H1 (cell line): ENCODE measurements around the gene C1orf116. TPM values are rescaled to one million over a fixed set of nuclear protein-coding genes. Genes with fewer than 3 reads are reported as not detected.

Experiments used
- CTCF ChIA-PET: fragments of 300-600 bp; sonication (Branson Sonifier 250); formaldehyde crosslinking; loops from one replicate; lab custom pipeline; 2021; ENCODE audit not compliant: partially characterized antibody; lab: Charles Lee
- POLR2A ChIA-PET: fragments of 300-600 bp; sonication (Branson Sonifier 250); formaldehyde crosslinking; loops from one replicate; lab custom pipeline; 2021; ENCODE audit warnings: inconsistent platforms; ENCODE audit not compliant: partially characterized antibody; lab: Charles Lee
- DNase-seq, 2 experiments: peaks; one replicate each; pipeline versions ENCODE4 v3.0.0 to v3.0.0-alpha.2; 2010 to 2022; ENCODE audit warnings: low spot score in 2 of 2, low read depth in 1 of 2, mixed read lengths in 1 of 2
- FAIRE-seq: peaks from 2 replicates; lab custom pipeline; 2011; peaks lifted over from hg19 to GRCh38; lab: Jason Lieb, UNC
- H2AFZ ChIP-seq: 2 replicates; pipeline ENCODE4 v1.8.1; 2012; ENCODE audit warnings: low read length, inconsistent platforms
- H2AK5ac ChIP-seq: 2 replicates; pipeline ENCODE4 v1.6.1; 2013; ENCODE audit warnings: low read depth, low read length
- H2BK120ac ChIP-seq: replicated peaks from 2 replicates; pipeline ENCODE3; 2013; ENCODE audit warnings: low read depth, low read length, inconsistent platforms
- H2BK12ac ChIP-seq: 2 replicates; pipeline ENCODE4 v1.6.1; 2013; ENCODE audit warnings: low read depth, low read length
- H2BK15ac ChIP-seq: 2 replicates; pipeline ENCODE4 v1.6.1; 2013; ENCODE audit warnings: low read length
- H2BK20ac ChIP-seq: 2 replicates; pipeline ENCODE4 v1.6.1; 2013; ENCODE audit warnings: low read length
- H2BK5ac ChIP-seq: 2 replicates; pipeline ENCODE4 v1.6.1; 2013; ENCODE audit warnings: low read depth, low read length
- H3K14ac ChIP-seq: 2 replicates; pipeline ENCODE4 v1.6.1; 2013; ENCODE audit warnings: inconsistent platforms; ENCODE audit not compliant: insufficient read length
- H3K18ac ChIP-seq: 2 replicates; pipeline ENCODE4 v1.6.1; 2013; ENCODE audit warnings: low read length; ENCODE audit errors: extremely low read depth
- H3K23ac ChIP-seq: 2 replicates; pipeline ENCODE4 v1.6.1; 2013; ENCODE audit warnings: inconsistent platforms; ENCODE audit not compliant: insufficient read length
- H3K23me2 ChIP-seq: 2 replicates; pipeline ENCODE4 v1.6.1; 2013; ENCODE audit warnings: low read depth, low read length
- H3K27ac ChIP-seq: 2 replicates; pipeline ENCODE4 v1.6.1; 2011; ENCODE audit warnings: low read depth, low read length, inconsistent platforms
- H3K27me3 ChIP-seq, 4 experiments: replicated peaks in 1 of 4; 1 replicate in 1 of 4; 2 replicates in 3 of 4; pipeline versions ENCODE4 v1.6.1 to v1.8.1; 2011 to 2013; ENCODE audit warnings: low read length in 3 of 4, mild to moderate bottlenecking in 3 of 4, inconsistent platforms in 2 of 4, mixed read lengths in 2 of 4, moderate library complexity in 1 of 4; ENCODE audit not compliant: control insufficient read depth in 3 of 4, insufficient read depth in 3 of 4; ENCODE audit errors: extremely low read depth in 1 of 4
- H3K36me3 ChIP-seq, 4 experiments: 2 replicates each; pipeline versions ENCODE4 v1.6.1 to v1.8.1; 2011 to 2013; ENCODE audit warnings: mild to moderate bottlenecking in 4 of 4, low read length in 3 of 4, moderate library complexity in 2 of 4, control low read depth in 1 of 4, inconsistent platforms in 1 of 4; ENCODE audit not compliant: insufficient read depth in 4 of 4, control insufficient read depth in 2 of 4
- H3K4ac ChIP-seq: replicated peaks from 2 replicates; pipeline ENCODE3; 2013; ENCODE audit warnings: low read length, low read depth, mixed read lengths, inconsistent platforms; ENCODE audit not compliant: insufficient read length
- H3K4me1 ChIP-seq, 4 experiments: replicated peaks in 1 of 4; 1 replicate in 1 of 4; 2 replicates in 3 of 4; pipeline versions ENCODE4 v1.6.1 to v1.8.1; 2011 to 2013; ENCODE audit warnings: low read length in 3 of 4, inconsistent platforms in 2 of 4, mixed read lengths in 1 of 4; ENCODE audit not compliant: insufficient read depth in 4 of 4, control insufficient read depth in 3 of 4
- H3K4me2 ChIP-seq, 2 experiments: 2 replicates each; pipeline versions ENCODE4 v1.6.1 to v1.8.1; 2011 to 2013; ENCODE audit warnings: low read depth in 2 of 2, low read length in 2 of 2, control low read depth in 1 of 2, inconsistent platforms in 1 of 2, mild to moderate bottlenecking in 1 of 2; ENCODE audit not compliant: insufficient read depth in 1 of 2
- H3K4me3 ChIP-seq, 4 experiments: fragments of 200-600, 300-600 bp in 1 of 4; sonication (generic), shearing (Covaris generic), sonication (Bioruptor Twin) in 1 of 4; 2 replicates each; pipeline versions ENCODE4 v1.5.1 to v1.8.1; 2011 to 2016; ENCODE audit warnings: low read length in 4 of 4, low read depth in 3 of 4, control low read depth in 2 of 4, inconsistent platforms in 2 of 4, mild to moderate bottlenecking in 2 of 4, mixed read lengths in 1 of 4, moderate library complexity in 1 of 4; ENCODE audit not compliant: insufficient read depth in 2 of 4; ENCODE audit errors: extremely low read depth in 1 of 4
- H3K56ac ChIP-seq: replicated peaks from 2 replicates; pipeline ENCODE3; 2013; ENCODE audit warnings: low read depth, mild to moderate bottlenecking, mixed read lengths, low read length, inconsistent platforms; ENCODE audit not compliant: insufficient read length
- H3K79me1 ChIP-seq: 2 replicates; pipeline ENCODE4 v1.6.1; 2013; ENCODE audit warnings: low read depth, low read length, control low read depth
- H3K79me2 ChIP-seq, 2 experiments: 2 replicates each; pipeline versions ENCODE4 v1.6.1 to v1.8.1; 2012 to 2013; ENCODE audit warnings: low read length in 2 of 2, mild to moderate bottlenecking in 2 of 2, inconsistent platforms in 1 of 2; ENCODE audit not compliant: insufficient read depth in 2 of 2, control insufficient read depth in 1 of 2
- H3K9ac ChIP-seq, 4 experiments: replicated peaks in 1 of 4; 1 replicate in 1 of 4; 2 replicates in 3 of 4; pipeline versions ENCODE4 v1.6.1 to v1.8.1; 2011 to 2013; ENCODE audit warnings: low read depth in 3 of 4, low read length in 3 of 4, control low read depth in 2 of 4, mild to moderate bottlenecking in 2 of 4, moderate library complexity in 2 of 4, inconsistent platforms in 1 of 4; ENCODE audit errors: extremely low read depth in 1 of 4
- H3K9me3 ChIP-seq, 2 experiments: 2 replicates each; pipeline versions ENCODE4 v1.6.1 to v1.8.1; 2012 to 2013; ENCODE audit warnings: mild to moderate bottlenecking in 2 of 2, moderate library complexity in 2 of 2, control low read depth in 1 of 2, inconsistent platforms in 1 of 2, low read depth in 1 of 2, low read length in 1 of 2, mixed read lengths in 1 of 2; ENCODE audit not compliant: insufficient read depth in 2 of 2
- H4K20me1 ChIP-seq, 2 experiments: replicated peaks in 1 of 2; 2 replicates each; pipeline versions ENCODE3 to v1.8.1; 2011 to 2013; ENCODE audit warnings: inconsistent platforms in 2 of 2, low read length in 2 of 2, mild to moderate bottlenecking in 1 of 2; ENCODE audit not compliant: insufficient read depth in 2 of 2, control insufficient read depth in 1 of 2
- H4K5ac ChIP-seq: 2 replicates; pipeline ENCODE4 v1.6.1; 2013; ENCODE audit warnings: low read length, low read depth, mixed read lengths, inconsistent platforms; ENCODE audit not compliant: insufficient read length
- H4K8ac ChIP-seq: 2 replicates; pipeline ENCODE4 v1.8.0; 2013; ENCODE audit warnings: mild to moderate bottlenecking, moderate library complexity, low read length, inconsistent platforms; ENCODE audit not compliant: insufficient read depth; ENCODE audit errors: extremely low read depth
- H4K91ac ChIP-seq: replicated peaks from 2 replicates; pipeline ENCODE3; 2013; ENCODE audit warnings: low read length, mixed read lengths, inconsistent platforms; ENCODE audit not compliant: insufficient read length
- BRCA1 ChIP-seq: IDR thresholded peaks from 2 replicates; pipeline ENCODE4 v1.6.1; 2012; ENCODE audit warnings: low read depth, low read length, improper control_type of control experiment
- CBX5 ChIP-seq: fragments of 300-800, 300-1000 bp; sonication (generic); IDR thresholded peaks from 2 replicates; pipeline ENCODE4 v1.7.1; 2016; ENCODE audit warnings: antibody characterized with exemption, low read length, low read depth
- CREB1 ChIP-seq: IDR thresholded peaks from 2 replicates; pipeline ENCODE4 v1.6.1; 2012; ENCODE audit warnings: inconsistent platforms
- EZH2 ChIP-seq: fragments of 200-600 bp; sonication (generic); IDR thresholded peaks from 2 replicates; pipeline ENCODE4 v1.7.1; 2012; ENCODE audit warnings: low read depth, mild to moderate bottlenecking, moderate library complexity, low read length, inconsistent platforms; ENCODE audit not compliant: severe bottlenecking
- RAD21 ChIP-seq, 2 experiments: IDR thresholded peaks in 1 of 2; conservative IDR thresholded peaks in 1 of 2; 2 replicates each; pipeline ENCODE4 v1.6.1; 2011; ENCODE audit warnings: low read depth in 2 of 2, low read length in 2 of 2, improper control_type of control experiment in 1 of 2, inconsistent platforms in 1 of 2, mild to moderate bottlenecking in 1 of 2, moderate library complexity in 1 of 2
- RNF2 ChIP-seq: fragments of 200-900, 300-1000 bp; sonication (generic); IDR thresholded peaks from 2 replicates; pipeline ENCODE4 v1.7.1; 2016; ENCODE audit warnings: borderline replicate concordance, low read depth, mild to moderate bottlenecking, antibody characterized with exemption, low read length; ENCODE audit not compliant: poor library complexity, severe bottlenecking; ENCODE audit errors: missing control alignments
- TBP ChIP-seq: IDR thresholded peaks from 2 replicates; pipeline ENCODE4 v1.6.1; 2011; ENCODE audit warnings: low read depth, low read length, improper control_type of control experiment
- USF2 ChIP-seq: IDR thresholded peaks from 2 replicates; pipeline ENCODE4 v1.6.1; 2011; ENCODE audit warnings: low read length, improper control_type of control experiment
- WGBS, 2 experiments: shearing (Covaris generic) in 1 of 2; methylation state at CpG; one replicate each; pipeline versions ENCODE4 v1.1.6 to v1.1.7; 2013 to 2015; ENCODE audit warnings: low lambda C conversion rate in 2 of 2, mixed read lengths in 2 of 2, inconsistent platforms in 1 of 2, low coverage in 1 of 2, missing lambda C conversion rate in 1 of 2; ENCODE audit not compliant: insufficient replicate concordance in 2 of 2, insufficient coverage in 1 of 2, insufficient read length in 1 of 2; ENCODE audit errors: extremely low coverage in 1 of 2, missing lambda C conversion rate in 1 of 2; 5-methylcytosine and 5-hydroxymethylcytosine counted together
- polyA plus RNA-seq, 7 experiments: library from polyadenylated mRNA; depleted of rRNA in 3 of 7; stranded (reverse) in 5 of 7; unstranded in 2 of 7; fragments of >200 nt in 5 of 7; fragments of 200-250 nt in 2 of 7; gene quantifications; 1 replicate in 5 of 7; 2 replicates in 1 of 7; 4 replicates in 1 of 7; pipeline versions ENCODE4 v1.2.1 to v1.2.3, GENCODE V29; 2011 to 2013; ENCODE audit warnings: missing spikeins in 2 of 7, mixed read lengths in 2 of 7
- total RNA-seq: library from RNA; stranded (reverse); fragmentation: NEBNext Ultra II Directional; extraction: Animal tissue kit (Norgen Biotek cat#: 25700); gene quantifications from 2 replicates; pipeline ENCODE4 v1.2.1, GENCODE V29; 2021

C1orf116 gene
- total and polyA plus RNA-seq, 2 of the 8 experiments (the other 6 are each of a cell fraction or from before 2014, with no cell fraction given), result 2.2 to 3.9 TPM

- Histone ChIP-seq H3K23ac (no peak overlapping the region), H3K4me2 (no peak overlapping the region), H3K79me2 (no peaks in the 10 kb centered on the region), H3K36me3 (peaks cover 0 to 2% (median 0%) of the 10 kb centered on the region in 4 experiments; a peak in 2 of 8 replicates), H4K8ac (no peak overlapping the region), H3K56ac (no peak overlapping the region), H2BK5ac (no peak overlapping the region), H3K79me1 (no peaks in the 10 kb centered on the region), H3K27me3 (no peaks in the 10 kb centered on the region), H4K91ac (no peak overlapping the region), H2BK120ac (no peak overlapping the region), H2BK15ac (no peak overlapping the region), H3K4me3 (no peak overlapping the region), H3K9me3 (no peaks in the 10 kb centered on the region), H3K9ac (no peak overlapping the region), H2BK12ac (0 out of 2 replicates have a peak overlapping the region, but pooled peaks have one; percentile 60), H3K27ac (no peak overlapping the region), H3K23me2 (no peaks in the 10 kb centered on the region), H2BK20ac (no peak overlapping the region), H3K4me1 (no peaks in the 10 kb centered on the region), H2AK5ac (no peak overlapping the region), H2AFZ (no peak overlapping the region), H4K5ac (no peak overlapping the region), H3K14ac (no peak overlapping the region), H4K20me1 (no peaks in the 10 kb centered on the region), H3K4ac (no peak overlapping the region), H3K18ac (no peak overlapping the region)
- 96% methylated on average over 2 of the region's 2 CpGs; no CpG with 5 or more reads in 1 of the 2 experiments for WGBS, 2 experiments
- DNase-seq, result no peak
- no peak for FAIRE-seq
- TF ChIP-seq CREB1, result no peak
- no peak for TF ChIP-seq CBX5
- no peak for TF ChIP-seq RNF2
- TF ChIP-seq BRCA1, result no peak
- no peak for TF ChIP-seq EZH2
- no peak for TF ChIP-seq RAD21 (IDR thresholded peaks at IDR 0.05 in 1 of 2, conservative IDR thresholded peaks at IDR 0.05 in 1 of 2; ENCODE audit: low read depth in 2 of 2, low read length in 2 of 2)
- no peak for TF ChIP-seq TBP
- TF ChIP-seq USF2, result no peak
- ChIA-PET CTCF (interaction anchor here (0.7 to 10.5 kb wide), 4 partner anchors 11 to 31 kb away, joined by 3 to 122 read pairs (median 4); no protein-coding TSS in a partner anchor), POLR2A (no interaction called here)
These were observed 13.4 kb downstream of the C1orf116 start for GRCh38 chr1:207019161-207019560.
